ENCODE results near the gene TRA2B. TPM values are rescaled to one million over a fixed set of nuclear protein-coding genes. Genes with fewer than 3 reads are reported as not detected.

TRA2B gene
- total RNA-seq, 4 donors from 2014 or later, result 91.2 to 170 (median 124) TPM

GRCh38 chr3:185934767-185935464 is 2.9 kb downstream of the TRA2B start:
- TF ChIP-seq POLR2A (IDR thresholded peaks at IDR 0.05) (no peak), CTCF (IDR thresholded peaks at IDR 0.05) (no peak)
- intact Hi-C loops (cut with DNase I; ENCODE audit: low total_unique reads), result loop anchor here (5.0 kb wide), 1 partner anchor 178 kb away; no protein-coding TSS in a partner anchor
- H3K4me3 ChIP-seq (ENCODE audit: low read depth, poor library complexity, severe bottlenecking), result no peak overlapping the region
- no peak for DNase-seq (ENCODE audit: low spot score in 2 of 2)
- WGBS, 2 donors, result 3 to 5% methylated on average over 8 of the region's 8 CpGs

DNA sequence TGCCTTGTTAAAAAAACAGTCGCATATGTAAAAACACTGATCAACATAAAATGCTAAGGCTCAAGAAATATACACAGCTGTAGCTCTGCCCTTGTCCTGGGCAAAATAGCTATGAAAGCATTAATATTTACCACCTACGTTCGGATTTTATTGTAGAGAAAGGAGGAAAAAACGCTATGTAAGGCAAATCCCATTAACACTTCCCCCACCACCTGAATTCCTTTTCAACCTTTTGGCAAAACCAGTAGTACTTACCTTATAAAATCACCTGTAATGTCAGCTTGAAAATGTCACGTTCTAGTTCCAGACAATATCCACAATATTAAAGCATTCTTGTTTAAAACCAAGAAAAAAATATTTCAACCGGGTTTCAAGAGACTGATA is 3.6 kb downstream of the TRA2B start:
- DNase-seq (ENCODE audit: low spot score in 2 of 2), result no peak
- H3K4me3 ChIP-seq (ENCODE audit: low read depth, poor library complexity, severe bottlenecking), result no peak overlapping the region
- TF ChIP-seq CTCF (IDR thresholded peaks at IDR 0.05) (no peak), POLR2A (IDR thresholded peaks at IDR 0.05) (no peak)
- WGBS, 2 donors, result 4% methylated on average over 6 of the region's 6 CpGs
- intact Hi-C loops (cut with DNase I; ENCODE audit: low total_unique reads), result loop anchor here (5.0 kb wide), 1 partner anchor 177 kb away; no protein-coding TSS in a partner anchor

GRCh38 chr3:185933374-185934173 is 4.2 kb downstream of the TRA2B start:
- TF ChIP-seq POLR2A (IDR thresholded peaks at IDR 0.05) (no peak), CTCF (IDR thresholded peaks at IDR 0.05) (no peak)
- intact Hi-C loops (cut with DNase I; ENCODE audit: low total_unique reads), result loop anchor here (5.0 kb wide), 1 partner anchor 176 kb away; no protein-coding TSS in a partner anchor
- no peak overlapping the region for H3K4me3 ChIP-seq (ENCODE audit: low read depth, poor library complexity, severe bottlenecking)
- no peak for DNase-seq (ENCODE audit: low spot score in 2 of 2)

- TF ChIP-seq CTCF (IDR thresholded peaks at IDR 0.05) (no peak), POLR2A (IDR thresholded peaks at IDR 0.05) (no peak)
- 9 to 11% methylated on average over 8 of the region's 8 CpGs for WGBS, 2 donors
- intact Hi-C loops (cut with DNase I; ENCODE audit: low total_unique reads), result loop anchor here (5.0 kb wide), 1 partner anchor 175 kb away; no protein-coding TSS in a partner anchor
- H3K4me3 ChIP-seq (ENCODE audit: low read depth, poor library complexity, severe bottlenecking), result no peak overlapping the region
- no peak for DNase-seq (ENCODE audit: low spot score in 2 of 2)
Measured at GRCh38 chr3:185931777-185932612, 5.8 kb downstream of the TRA2B start.

DNA sequence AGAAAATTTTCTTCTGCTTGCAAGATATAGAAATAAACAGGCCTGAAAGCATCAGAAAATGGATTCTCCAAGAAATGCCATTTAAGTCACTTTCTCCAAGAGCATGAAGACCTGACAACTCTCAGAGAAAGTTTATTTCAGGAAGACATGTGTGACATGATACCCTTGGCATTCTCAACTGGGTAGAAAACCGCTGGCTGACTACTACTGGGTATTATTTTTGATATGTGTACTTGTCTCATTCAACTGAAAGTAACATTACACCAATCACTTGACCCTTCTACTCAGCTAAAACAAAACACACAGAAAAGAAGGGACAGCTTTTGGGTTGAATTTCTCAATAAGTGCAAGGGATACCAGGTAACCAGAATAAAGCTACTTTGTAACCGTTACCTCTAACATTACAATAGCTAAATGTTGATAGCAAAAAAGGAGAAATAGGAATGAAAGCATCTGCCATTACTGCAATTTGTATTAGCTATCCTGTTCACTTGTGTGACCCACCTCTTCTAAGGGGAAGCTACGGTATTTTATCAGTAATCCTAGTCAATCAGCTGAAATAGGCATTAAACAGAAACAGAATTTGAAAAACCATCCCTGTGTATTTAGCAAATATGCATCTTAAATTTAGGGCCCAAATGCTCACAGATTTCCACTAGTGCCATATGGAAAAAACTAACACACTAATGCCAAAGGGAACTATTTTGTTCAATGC is 7.3 kb downstream of the TRA2B start:
- intact Hi-C loops (cut with DNase I; ENCODE audit: low total_unique reads), result loop anchor here (5.0 kb wide), 1 partner anchor 173 kb away; no protein-coding TSS in a partner anchor
- TF ChIP-seq CTCF (IDR thresholded peaks at IDR 0.05), result no peak
- TF ChIP-seq POLR2A (IDR thresholded peaks at IDR 0.05), result no peak
- WGBS, 2 donors, result 53 to 54% methylated on average over 3 of the region's 3 CpGs
- no peak for DNase-seq (ENCODE audit: low spot score in 2 of 2)
- H3K4me3 ChIP-seq (ENCODE audit: low read depth, poor library complexity, severe bottlenecking), result no peak overlapping the region
